A673 (cell line): ENCODE results near the gene TRERF1. TPM values are rescaled to one million over a fixed set of nuclear protein-coding genes. Genes with fewer than 3 reads are reported as not detected.
"Not testable (repeated sequence)": the region's sequence is repeated elsewhere in the genome, so short reads cannot be mapped to it uniquely, and the experiment has no call there.

ENCODE experiments used
- BruUV-seq: library from RNA; stranded (reverse); fragments of 400-500 nt; replicated peaks from 2 replicates; lab custom pipeline; 2021; lab: Mats Ljungman, UMichigan
- CTCF ChIA-PET: fragments of 300-600 bp; sonication (Branson Sonifier 250); formaldehyde crosslinking; loops from one replicate; lab custom pipeline; 2022; ENCODE audit warnings: antibody characterized with exemption; lab: Charles Lee
- POLR2A ChIA-PET: fragments of 300-600 bp; sonication (Branson Sonifier 250); formaldehyde crosslinking; loops from one replicate; lab custom pipeline; 2022; ENCODE audit warnings: antibody characterized with exemption; ENCODE audit not compliant: low non-redundant PET; lab: Charles Lee
- DNase-seq: peaks from one replicate; pipeline ENCODE4 v3.0.0-alpha.2; 2015; ENCODE audit warnings: low spot score
- H3K27ac ChIP-seq: fragments of 200-600 bp; sonication (generic); 2 replicates; pipeline ENCODE4 v1.5.1; 2016; ENCODE audit warnings: mixed run types, low read depth, mild to moderate bottlenecking, mixed read lengths, antibody characterized with exemption, low read length; ENCODE audit not compliant: poor library complexity, severe bottlenecking
- H3K27me3 ChIP-seq: fragments of 200-600 bp; sonication (generic); replicated peaks from 2 replicates; pipeline ENCODE4 v1.6.1; 2017; ENCODE audit warnings: mixed run types, low read depth, mild to moderate bottlenecking, mixed read lengths, antibody characterized with exemption, low read length; ENCODE audit not compliant: insufficient read depth, poor library complexity
- H3K36me3 ChIP-seq: fragments of 200-600 bp; sonication (generic); 2 replicates; pipeline ENCODE4 v1.6.1; 2016; ENCODE audit warnings: mixed run types, mild to moderate bottlenecking, mixed read lengths, antibody characterized with exemption, low read length; ENCODE audit not compliant: insufficient read depth, poor library complexity, severe bottlenecking
- H3K4me1 ChIP-seq: fragments of 200-600 bp; sonication (generic); 2 replicates; pipeline ENCODE4 v1.6.1; 2017; ENCODE audit warnings: mixed run types, mild to moderate bottlenecking, mixed read lengths, antibody characterized with exemption, low read length; ENCODE audit not compliant: insufficient read depth, poor library complexity, severe bottlenecking
- H3K4me3 ChIP-seq: fragments of 200-600 bp; sonication (generic); 2 replicates; pipeline ENCODE4 v1.5.1; 2016; ENCODE audit warnings: low read depth, mixed run types, mild to moderate bottlenecking, mixed read lengths, low read length; ENCODE audit not compliant: poor library complexity, severe bottlenecking
- H3K9me3 ChIP-seq: fragments of 200-600 bp; sonication (generic); 2 replicates; pipeline ENCODE4 v1.6.1; 2016; ENCODE audit warnings: mixed run types, low read depth, mild to moderate bottlenecking, mixed read lengths, antibody characterized with exemption, low read length; ENCODE audit not compliant: poor library complexity, severe bottlenecking
- CTCF ChIP-seq: fragments of 300-800, 200-600 bp; sonication (generic); conservative IDR thresholded peaks from 2 replicates; pipeline ENCODE4 v1.5.1; 2017; ENCODE audit warnings: low read depth, mild to moderate bottlenecking, antibody characterized with exemption, low read length, moderate library complexity, mixed read lengths
- EZH2 ChIP-seq: fragments of 200-600 bp; sonication (generic); IDR thresholded peaks from 2 replicates; pipeline ENCODE4 v1.6.1; 2017; ENCODE audit warnings: borderline replicate concordance, low read depth, mild to moderate bottlenecking, mixed read lengths, antibody characterized with exemption, low read length; ENCODE audit not compliant: poor library complexity, severe bottlenecking
- intact Hi-C: fragments of 100-400 bp; cut with micrococcal nuclease; formaldehyde crosslinking; loops from one replicate; pipeline ENCODE4 v1.10.0; 2022; ENCODE audit not compliant: unreplicated experiment
- total RNA-seq: library from RNA; stranded (reverse); gene quantifications from 2 replicates; pipeline ENCODE4 v1.2.3, GENCODE V29; 2021

TRERF1 gene
- total RNA-seq, 1 experiment from 2014 or later = 9.5 TPM

GRCh38 chr6:42193491-42193894, 258.2 kb downstream of the TRERF1 start:
- no peak for DNase-seq
- Histone ChIP-seq H3K4me1 (no peaks in the 10 kb centered on the region), H3K36me3 (no peaks in the 10 kb centered on the region), H3K9me3 (no peaks in the 10 kb centered on the region), H3K27ac (no peak overlapping the region), H3K4me3 (no peak overlapping the region), H3K27me3 (no peaks in the 10 kb centered on the region)
- intact Hi-C loops = no loop called here
- ChIA-PET CTCF (no interaction called here), POLR2A (no interaction called here)
- TF ChIP-seq EZH2 = no peak
- no peak for TF ChIP-seq CTCF
- no TSS peak for BruUV-seq

- BruUV-seq, H3K4me3 ChIP-seq, CTCF ChIA-PET, DNase-seq, H3K9me3 ChIP-seq, intact Hi-C loops, H3K27me3 ChIP-seq, POLR2A ChIA-PET, H3K27ac ChIP-seq, H3K4me1 ChIP-seq, H3K36me3 ChIP-seq: not testable (repeated sequence)
Observed at GRCh38 chr6:42192385-42192784, 259.3 kb downstream of the TRERF1 start.

- no TSS peak for BruUV-seq
- DNase-seq = no peak
- Histone ChIP-seq H3K27me3 (no peaks in the 10 kb centered on the region), H3K36me3 (no peaks in the 10 kb centered on the region), H3K27ac (no peak overlapping the region), H3K4me1 (no peaks in the 10 kb centered on the region), H3K4me3 (no peak overlapping the region), H3K9me3 (no peaks in the 10 kb centered on the region)
- ChIA-PET POLR2A (no interaction called here), CTCF (interaction anchor here (0.6 to 0.7 kb wide), 2 partner anchors 24 to 530 kb away, joined by 3 to 4 read pairs; no protein-coding TSS in a partner anchor)
- intact Hi-C loops = no loop called here
- TF ChIP-seq EZH2 (no peak), CTCF (no peak)
Observed at GRCh38 chr6:42190554-42191183, 261.1 kb downstream of the TRERF1 start.

- Histone ChIP-seq H3K27ac (no peak overlapping the region), H3K4me1 (no peaks in the 10 kb centered on the region), H3K27me3 (no peaks in the 10 kb centered on the region), H3K9me3 (no peaks in the 10 kb centered on the region), H3K4me3 (no peak overlapping the region), H3K36me3 (no peaks in the 10 kb centered on the region)
- no peak for DNase-seq
- POLR2A ChIA-PET = no interaction called here
- CTCF ChIA-PET = no interaction called here
- intact Hi-C loops = no loop called here
- TF ChIP-seq CTCF = no peak
- no peak for TF ChIP-seq EZH2
- no TSS peak for BruUV-seq
Observed at GRCh38 chr6:42188406-42188805, 263.3 kb downstream of the TRERF1 start.
